HFFc6 (cell line): ENCODE measurements around the gene RETREG1. TPM values are rescaled to one million over a fixed set of nuclear protein-coding genes. Genes with fewer than 3 reads are reported as not detected.
A peak's percentile ranks its signal among the peaks of the same experiment; 100 is the strongest.

Source experiments
- DNase-seq: peaks from one replicate; pipeline ENCODE4 v3.0.0-alpha.2; 2018
- H3K27ac Mint-ChIP-seq: 2 replicates; pipeline ENCODE4 v1.8.0; 2020; ENCODE audit warnings: mild to moderate bottlenecking, mixed read lengths
- H3K27me3 Mint-ChIP-seq: 2 replicates; pipeline ENCODE4 v1.8.0; 2021; ENCODE audit warnings: mild to moderate bottlenecking, moderate library complexity, mixed read lengths; ENCODE audit not compliant: insufficient read depth
- H3K36me3 Mint-ChIP-seq: 2 replicates; pipeline ENCODE4 v1.8.0; 2021; ENCODE audit warnings: low read depth, mixed read lengths
- H3K4me1 Mint-ChIP-seq: 2 replicates; pipeline ENCODE4 v1.8.0; 2020; ENCODE audit warnings: low read depth, mixed read lengths
- H3K4me3 Mint-ChIP-seq: 2 replicates; pipeline ENCODE4 v1.8.0; 2020; ENCODE audit warnings: mild to moderate bottlenecking, moderate library complexity, mixed read lengths
- H3K9me3 Mint-ChIP-seq: 2 replicates; pipeline ENCODE4 v1.8.0; 2020; ENCODE audit warnings: mild to moderate bottlenecking, mixed read lengths
- total RNA-seq, 6 experiments: library from RNA; stranded (reverse); fragmentation: NEBNext Ultra II Directional; extraction: Animal tissue kit (Norgen Biotek cat#: 25700); gene quantifications; 2 replicates in 1 of 6; 3 replicates in 5 of 6; pipeline ENCODE4 v1.2.3, GENCODE V29; 2021
- TF ChIP-seq, protein P1 (sequence below): fragments of 200-600 bp; sonication (generic); IDR thresholded peaks from 2 replicates; pipeline ENCODE4 v1.5.0; 2021; ENCODE audit warnings: antibody characterized with exemption, mild to moderate bottlenecking

RETREG1 gene
- total RNA-seq, 6 experiments from 2014 or later = 0.09 to 0.14 TPM; not detected in 4

DNA sequence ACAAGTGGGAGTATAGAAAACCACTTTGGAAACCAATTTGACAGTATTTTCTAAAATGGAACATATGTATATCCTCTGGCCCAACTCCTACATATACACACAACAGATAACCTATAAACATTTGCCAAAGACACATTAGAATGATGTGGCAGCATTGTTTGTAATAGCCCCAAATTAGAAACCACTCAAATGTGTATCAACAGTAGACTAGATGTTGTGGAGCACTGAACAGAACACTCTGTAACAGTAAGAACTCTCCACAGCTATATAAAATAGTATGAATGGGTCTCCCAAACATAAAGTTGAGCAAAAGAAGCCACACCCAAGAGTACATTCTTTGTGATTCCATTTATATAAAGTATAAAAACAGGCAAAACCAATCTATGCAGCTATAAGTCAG, 157.3 kb downstream of the RETREG1 start:
- Mint-ChIP-seq H3K27me3 (peaks cover 1% of the 10 kb centered on the region; the same call in 1 of the 2 replicates), H3K4me3 (peak overlapping the region; percentile 2; the same call in 1 of the 2 replicates), H3K9me3 (no peaks in the 10 kb centered on the region), H3K4me1 (peaks cover 90% of the 10 kb centered on the region), H3K36me3 (peaks cover 52% of the 10 kb centered on the region), H3K27ac (peak overlapping the region; percentile 15; the same call in 1 of the 2 replicates)
- TF ChIP-seq, protein P1, sequence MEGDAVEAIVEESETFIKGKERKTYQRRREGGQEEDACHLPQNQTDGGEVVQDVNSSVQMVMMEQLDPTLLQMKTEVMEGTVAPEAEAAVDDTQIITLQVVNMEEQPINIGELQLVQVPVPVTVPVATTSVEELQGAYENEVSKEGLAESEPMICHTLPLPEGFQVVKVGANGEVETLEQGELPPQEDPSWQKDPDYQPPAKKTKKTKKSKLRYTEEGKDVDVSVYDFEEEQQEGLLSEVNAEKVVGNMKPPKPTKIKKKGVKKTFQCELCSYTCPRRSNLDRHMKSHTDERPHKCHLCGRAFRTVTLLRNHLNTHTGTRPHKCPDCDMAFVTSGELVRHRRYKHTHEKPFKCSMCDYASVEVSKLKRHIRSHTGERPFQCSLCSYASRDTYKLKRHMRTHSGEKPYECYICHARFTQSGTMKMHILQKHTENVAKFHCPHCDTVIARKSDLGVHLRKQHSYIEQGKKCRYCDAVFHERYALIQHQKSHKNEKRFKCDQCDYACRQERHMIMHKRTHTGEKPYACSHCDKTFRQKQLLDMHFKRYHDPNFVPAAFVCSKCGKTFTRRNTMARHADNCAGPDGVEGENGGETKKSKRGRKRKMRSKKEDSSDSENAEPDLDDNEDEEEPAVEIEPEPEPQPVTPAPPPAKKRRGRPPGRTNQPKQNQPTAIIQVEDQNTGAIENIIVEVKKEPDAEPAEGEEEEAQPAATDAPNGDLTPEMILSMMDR = no peak
- DNase-seq = no peak

DNA sequence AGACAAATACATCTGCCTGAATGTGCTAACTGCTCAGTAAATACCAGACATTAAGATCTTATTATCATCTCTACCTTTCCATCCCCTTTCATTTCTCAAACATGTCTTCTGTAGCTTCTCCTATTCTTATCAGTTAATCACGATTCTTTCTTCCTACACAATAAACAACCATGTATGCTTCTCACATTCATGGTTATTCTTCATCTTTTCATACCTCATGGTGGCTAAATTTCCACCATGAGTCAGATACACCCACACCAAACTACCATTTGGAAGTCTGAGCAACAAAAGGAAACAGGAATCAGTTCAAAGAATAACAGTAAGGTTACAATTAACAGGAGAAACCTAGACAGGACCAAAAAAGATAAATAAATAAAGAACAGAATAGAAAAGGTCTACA, 158.9 kb downstream of the RETREG1 start:
- H3K4me3 Mint-ChIP-seq = no peak overlapping the region
- peaks cover 74% of the 10 kb centered on the region for H3K4me1 Mint-ChIP-seq
- H3K9me3 Mint-ChIP-seq = no peaks in the 10 kb centered on the region
- peaks cover 41% of the 10 kb centered on the region for H3K36me3 Mint-ChIP-seq
- peaks cover 1% of the 10 kb centered on the region; the same call in 1 of the 2 replicates for H3K27me3 Mint-ChIP-seq
- DNase-seq = no peak
- TF ChIP-seq, protein P1 = no peak
- H3K27ac Mint-ChIP-seq = peak overlapping the region; percentile 54

DNA sequence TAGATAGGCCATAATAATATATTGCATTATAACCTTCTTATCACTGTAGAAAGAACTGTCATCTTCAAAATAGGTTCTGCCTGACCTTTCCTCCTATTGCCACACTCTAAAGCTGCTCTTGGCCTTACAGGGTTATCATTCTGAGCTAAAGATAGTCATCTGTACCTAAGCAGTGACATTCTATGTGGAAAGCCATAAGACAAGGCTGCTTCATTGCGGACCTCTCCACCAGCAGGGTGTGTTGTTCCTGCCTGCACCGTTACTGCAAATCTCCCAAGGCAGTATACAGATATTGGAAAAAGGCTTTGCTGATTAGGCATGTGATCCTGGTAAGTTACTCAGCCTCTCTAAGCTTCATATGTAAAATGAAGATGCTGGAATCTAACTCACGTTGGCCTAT, 159.3 kb downstream of the RETREG1 start:
- H3K27me3 Mint-ChIP-seq = peaks cover 1% of the 10 kb centered on the region; the same call in 1 of the 2 replicates
- H3K4me1 Mint-ChIP-seq = peaks cover 71% of the 10 kb centered on the region

DNA sequence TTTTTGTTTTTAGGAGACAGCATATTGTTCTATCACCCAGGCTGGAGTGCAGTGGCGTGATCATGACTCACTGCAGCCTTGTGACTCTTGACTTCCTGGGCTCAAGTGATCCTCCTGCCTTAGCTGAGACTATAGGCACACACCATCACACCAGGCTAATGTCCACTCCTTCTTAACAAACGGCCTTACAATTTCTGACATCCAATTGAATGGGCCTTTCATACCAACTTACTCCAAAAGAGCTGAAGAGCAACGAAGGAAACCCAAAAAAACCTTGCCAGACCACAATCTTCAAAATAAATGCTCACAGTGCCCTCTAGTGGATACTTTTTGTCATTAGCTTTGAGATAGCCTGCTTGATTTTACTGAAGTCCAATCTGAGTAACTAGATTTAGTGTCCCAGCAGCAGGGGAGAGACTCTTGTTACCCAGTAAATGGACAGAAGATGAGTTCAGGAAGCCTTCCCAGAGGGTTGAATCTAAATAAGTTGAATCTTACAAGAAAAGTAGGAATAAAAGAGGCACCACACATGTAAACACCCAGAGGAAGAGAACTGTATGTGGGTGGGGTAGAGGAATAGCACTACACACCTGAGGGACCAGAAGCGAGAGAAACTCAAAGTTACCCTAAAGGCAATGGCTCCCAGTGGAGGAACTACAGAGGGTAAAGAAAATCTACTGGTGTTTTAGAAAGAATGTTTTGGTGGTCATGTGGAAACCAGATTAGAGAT, 160.5 kb downstream of the RETREG1 start:
- H3K9me3 Mint-ChIP-seq = no peaks in the 10 kb centered on the region
- H3K27ac Mint-ChIP-seq = peak overlapping the region; percentile 95
- DNase-seq = peak; percentile 73
- H3K4me3 Mint-ChIP-seq = peak overlapping the region; percentile 63
- H3K27me3 Mint-ChIP-seq = peaks cover 1% of the 10 kb centered on the region; the same call in 1 of the 2 replicates
- peaks cover 60% of the 10 kb centered on the region for H3K4me1 Mint-ChIP-seq
- TF ChIP-seq, protein P1 = peak; percentile 96
- H3K36me3 Mint-ChIP-seq = peaks cover 45% of the 10 kb centered on the region

More for the DNA sequence above, 159.3 kb downstream of the RETREG1 start:
- no peaks in the 10 kb centered on the region for H3K9me3 Mint-ChIP-seq
- peak overlapping the region; percentile 54; the same call in 1 of the 2 replicates for H3K27ac Mint-ChIP-seq
- TF ChIP-seq, protein P1 = no peak; the same call in 1 of the 2 replicates
- peaks cover 41% of the 10 kb centered on the region for H3K36me3 Mint-ChIP-seq
- H3K4me3 Mint-ChIP-seq = no peak overlapping the region
- DNase-seq = no peak

DNA sequence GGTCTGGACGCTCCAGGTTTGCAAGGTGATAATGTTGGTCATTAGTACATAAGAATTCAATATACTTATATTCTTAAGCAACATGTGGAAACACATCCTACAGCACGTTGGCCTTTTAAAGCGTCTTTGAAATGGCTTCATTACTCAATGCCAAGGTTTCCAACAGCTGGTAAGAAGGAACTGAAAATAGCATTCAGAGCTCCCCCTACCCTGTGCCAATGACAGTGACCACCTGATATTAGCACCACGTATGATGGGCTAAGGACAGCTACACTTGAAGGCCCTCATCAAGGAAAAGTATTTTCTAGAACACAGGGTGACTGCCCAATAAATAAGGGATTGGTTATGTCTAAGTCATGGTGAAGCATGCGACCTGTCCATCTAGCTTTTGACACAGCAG, 161.1 kb downstream of the RETREG1 start:
- DNase-seq = no peak
- Mint-ChIP-seq H3K9me3 (no peaks in the 10 kb centered on the region), H3K4me1 (peaks cover 54% of the 10 kb centered on the region), H3K36me3 (peaks cover 45% of the 10 kb centered on the region), H3K27me3 (peaks cover 1% of the 10 kb centered on the region; the same call in 1 of the 2 replicates), H3K4me3 (peak overlapping the region; percentile 63; the same call in 1 of the 2 replicates), H3K27ac (peak overlapping the region; percentile 95)
- TF ChIP-seq, protein P1 = no peak
